GM18907 (cell line): ENCODE results near the gene PSME4.
"Not testable (repeated sequence)": the region's sequence is repeated elsewhere in the genome, so short reads cannot be mapped to it uniquely, and the experiment has no call there.

ENCODE experiments used
- ATAC-seq: cut with Tn5 transposase; IDR thresholded peaks from one replicate; pipeline ENCODE4 v1.9.1; 2021; ENCODE audit warnings: mild to moderate bottlenecking, moderate library complexity; ENCODE audit not compliant: unreplicated experiment

The PSME4 gene

DNA sequence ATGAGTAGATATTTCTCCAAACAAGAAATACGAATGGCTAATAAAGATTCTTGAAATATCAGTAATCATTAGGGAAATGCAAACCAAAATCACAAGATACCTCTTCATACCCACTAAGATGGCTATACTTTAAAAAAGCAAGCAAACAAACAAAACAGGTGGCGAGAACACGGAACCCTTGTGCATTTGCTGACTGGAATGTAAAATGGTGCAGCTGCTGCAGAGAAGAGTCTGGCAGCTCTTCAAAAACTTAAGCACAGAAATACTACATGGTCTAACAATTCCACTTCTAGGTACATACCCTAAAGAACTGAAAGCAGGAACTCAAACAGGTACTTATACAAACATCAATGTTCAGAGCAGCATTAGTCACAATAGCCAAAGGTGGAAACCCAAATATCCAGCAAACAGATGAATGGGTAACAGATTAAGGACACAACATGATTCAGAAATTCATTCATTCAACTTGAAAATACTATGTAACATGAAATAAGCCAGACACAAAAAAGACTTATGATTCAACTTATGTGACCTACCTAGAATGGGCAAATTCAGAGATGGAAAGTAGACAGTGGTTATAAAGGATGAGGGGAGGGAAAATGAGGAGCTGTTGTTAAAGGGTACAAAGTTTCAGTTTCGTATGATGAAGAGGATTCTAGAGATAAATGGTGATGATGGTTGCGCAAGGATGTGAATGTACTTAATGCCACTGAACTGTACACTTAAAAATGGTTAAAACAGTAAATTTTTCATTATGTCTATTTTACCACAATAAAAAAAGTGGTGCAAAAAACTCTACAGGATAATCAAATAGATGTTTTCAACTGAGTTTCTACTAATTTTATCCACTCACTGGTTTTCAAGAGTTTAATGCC, 84.2 kb downstream of the PSME4 start:
- ATAC-seq = peak; percentile 44

DNA sequence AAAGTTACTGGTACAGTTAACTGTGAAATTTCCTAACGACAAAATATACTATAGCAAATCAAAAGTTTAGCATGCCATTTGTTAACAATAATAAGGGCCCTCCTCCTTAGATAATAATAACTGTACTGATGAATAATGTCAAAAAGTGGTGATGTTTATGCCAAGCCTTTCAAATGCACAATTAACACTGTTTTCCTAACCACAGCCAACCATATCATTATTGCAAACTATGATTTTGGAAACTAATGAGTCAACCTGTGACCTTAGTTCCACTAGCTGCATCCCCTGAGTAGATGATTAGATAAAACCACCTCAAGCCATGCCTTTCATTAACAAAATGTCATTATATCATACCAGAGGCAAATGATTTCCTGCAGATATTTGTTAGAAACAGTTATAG, 85.9 kb downstream of the PSME4 start:
- no peak for ATAC-seq

GRCh38 chr2:53881986-53882385, 88.8 kb downstream of the PSME4 start:
- ATAC-seq = no peak

GRCh38 chr2:53881360-53881759, 89.4 kb downstream of the PSME4 start:
- ATAC-seq = no peak

GRCh38 chr2:53880756-53881155, 90.0 kb downstream of the PSME4 start:
- no peak for ATAC-seq

GRCh38 chr2:53877556-53877955, 93.2 kb downstream of the PSME4 start:
- no peak for ATAC-seq

- no peak for ATAC-seq
Observed at GRCh38 chr2:53877112-53877511, 93.7 kb downstream of the PSME4 start.

DNA sequence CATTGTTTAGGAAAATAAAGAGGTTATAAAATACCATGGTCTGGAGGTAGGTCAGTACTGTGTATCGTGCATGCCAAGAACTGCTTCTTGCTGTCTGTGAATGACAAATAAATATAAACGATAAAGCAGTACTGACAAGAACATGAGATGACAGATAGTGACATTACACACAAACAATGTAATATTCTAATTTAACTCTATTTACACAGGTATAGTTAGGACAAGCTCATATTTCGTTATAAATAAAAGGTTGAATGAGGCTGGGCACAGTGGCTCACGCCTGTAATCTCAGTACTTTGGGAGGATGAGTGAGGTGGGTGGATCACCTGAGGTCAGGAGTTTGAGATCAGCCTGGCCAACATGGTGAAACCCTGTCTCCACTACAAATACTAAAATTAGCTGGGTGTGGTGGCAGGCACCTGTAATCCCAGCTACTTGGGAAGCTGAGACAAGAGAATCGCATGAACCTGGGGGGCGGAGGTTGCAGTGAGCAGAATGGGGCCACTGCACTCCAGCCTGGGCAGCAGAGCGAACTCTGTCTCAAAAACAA, 96.3 kb downstream of the PSME4 start:
- no peak for ATAC-seq

DNA sequence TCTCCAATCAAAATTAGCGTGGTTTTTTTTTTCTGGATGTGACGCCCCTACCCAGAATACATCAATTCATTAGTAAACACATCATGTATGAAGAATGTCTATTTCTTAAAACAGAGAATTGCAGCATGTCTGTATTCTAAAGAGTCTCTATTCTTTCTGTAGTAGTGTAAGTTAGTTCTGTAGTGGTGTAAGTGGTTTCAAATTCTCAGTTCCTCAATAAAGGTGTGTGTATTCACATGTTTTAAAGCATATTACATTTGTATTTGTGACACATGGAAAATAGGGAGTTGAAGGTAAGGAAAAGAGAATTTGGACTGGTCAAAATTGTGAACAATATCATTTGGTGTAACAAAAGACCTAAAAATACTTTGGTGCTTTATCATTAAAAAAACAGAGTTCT, 103.0 kb downstream of the PSME4 start:
- no peak for ATAC-seq

DNA sequence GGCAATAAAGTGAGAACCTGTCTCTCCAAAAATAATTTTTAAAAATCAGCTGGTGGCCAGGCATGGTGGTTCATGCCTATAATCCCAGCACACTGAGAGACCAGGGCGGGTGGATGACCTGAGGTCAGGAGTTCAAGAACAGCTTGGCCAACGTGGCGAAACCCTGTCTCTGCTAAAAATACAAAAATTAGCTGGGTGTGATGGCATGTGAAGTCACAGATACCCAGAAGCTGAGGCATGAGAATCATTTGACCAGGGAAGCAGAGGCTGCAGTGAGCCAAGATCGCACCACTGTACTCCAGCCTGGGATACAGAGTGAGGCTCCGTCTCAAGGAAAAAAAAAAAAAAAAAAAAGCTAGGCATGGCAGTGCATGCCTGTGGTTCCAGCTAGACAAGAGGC, 103.6 kb downstream of the PSME4 start:
- no peak for ATAC-seq

DNA sequence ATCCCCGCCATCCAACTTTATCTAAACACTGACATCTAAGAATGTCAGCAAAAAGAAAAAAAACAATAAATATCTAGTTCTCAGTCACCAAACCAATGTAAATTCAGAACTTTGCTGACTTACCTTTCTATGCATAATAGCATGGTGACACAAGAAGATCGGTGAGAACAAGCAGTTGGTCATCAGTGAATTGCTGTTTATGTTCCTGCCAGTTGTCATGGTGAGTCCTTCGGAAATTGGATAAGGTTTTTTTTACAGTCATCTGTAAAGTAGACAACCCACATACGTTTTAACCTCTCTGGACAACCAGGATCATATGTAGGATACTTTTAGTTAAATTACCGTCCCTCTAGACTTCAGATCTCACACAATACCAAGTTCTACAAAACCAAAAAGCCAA, 104.8 kb downstream of the PSME4 start:
- no peak for ATAC-seq

- no peak for ATAC-seq
Observed at GRCh38 chr2:53865264-53865663, 105.5 kb downstream of the PSME4 start.

GRCh38 chr2:53863538-53864227, 107.1 kb downstream of the PSME4 start:
- ATAC-seq = no peak

DNA sequence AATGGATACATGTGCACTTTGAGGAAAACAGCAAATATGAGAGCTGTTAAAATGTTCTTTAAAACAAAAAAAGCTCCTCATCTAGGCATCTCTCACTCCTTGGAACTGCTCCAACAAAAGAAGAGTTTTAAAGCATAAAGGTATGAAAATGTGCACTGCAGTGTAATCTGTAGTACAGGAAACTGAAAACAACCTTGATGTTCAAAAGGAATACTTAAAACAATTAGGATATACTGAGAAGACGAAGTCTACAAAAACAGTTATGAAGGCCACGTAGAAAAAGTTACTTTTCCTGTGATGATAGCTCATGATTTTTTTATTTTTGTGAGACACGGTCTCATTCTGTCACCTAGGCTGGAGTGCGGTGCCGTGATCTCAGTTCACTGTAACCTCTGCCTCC, 109.0 kb downstream of the PSME4 start:
- ATAC-seq = no peak

- ATAC-seq = no peak
Observed at GRCh38 chr2:53859206-53860181, 111.3 kb downstream of the PSME4 start, which contains the start of gene GPR75. TSS of gene GPR75 (minus strand) at chr2:53859967. CDS start at chr2:53854756, 5,211 bp downstream.

DNA sequence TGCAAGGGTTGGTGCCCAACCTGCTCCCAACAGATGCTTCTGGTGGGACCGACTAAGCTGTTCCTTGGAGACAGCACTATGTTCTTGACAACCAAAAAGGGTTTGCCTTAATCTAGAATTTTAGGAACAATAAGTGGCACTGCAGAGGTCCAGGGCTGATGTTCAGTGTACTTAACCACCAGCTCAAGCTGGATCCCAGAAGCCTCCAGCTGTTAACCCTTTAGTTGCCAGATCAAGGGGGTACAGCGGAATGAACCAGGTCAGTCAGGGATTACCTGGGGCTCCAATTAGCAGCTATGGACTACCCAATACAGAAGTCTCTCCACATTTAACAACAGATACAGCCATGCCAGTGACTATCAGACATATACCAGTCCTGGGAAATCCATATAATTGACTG, 114.5 kb downstream of the PSME4 start:
- ATAC-seq = no peak

- no peak for ATAC-seq
Observed at GRCh38 chr2:53854678-53855077, 116.1 kb downstream of the PSME4 start.

- ATAC-seq = no peak
Observed at GRCh38 chr2:53852532-53852931, 118.3 kb downstream of the PSME4 start.

DNA sequence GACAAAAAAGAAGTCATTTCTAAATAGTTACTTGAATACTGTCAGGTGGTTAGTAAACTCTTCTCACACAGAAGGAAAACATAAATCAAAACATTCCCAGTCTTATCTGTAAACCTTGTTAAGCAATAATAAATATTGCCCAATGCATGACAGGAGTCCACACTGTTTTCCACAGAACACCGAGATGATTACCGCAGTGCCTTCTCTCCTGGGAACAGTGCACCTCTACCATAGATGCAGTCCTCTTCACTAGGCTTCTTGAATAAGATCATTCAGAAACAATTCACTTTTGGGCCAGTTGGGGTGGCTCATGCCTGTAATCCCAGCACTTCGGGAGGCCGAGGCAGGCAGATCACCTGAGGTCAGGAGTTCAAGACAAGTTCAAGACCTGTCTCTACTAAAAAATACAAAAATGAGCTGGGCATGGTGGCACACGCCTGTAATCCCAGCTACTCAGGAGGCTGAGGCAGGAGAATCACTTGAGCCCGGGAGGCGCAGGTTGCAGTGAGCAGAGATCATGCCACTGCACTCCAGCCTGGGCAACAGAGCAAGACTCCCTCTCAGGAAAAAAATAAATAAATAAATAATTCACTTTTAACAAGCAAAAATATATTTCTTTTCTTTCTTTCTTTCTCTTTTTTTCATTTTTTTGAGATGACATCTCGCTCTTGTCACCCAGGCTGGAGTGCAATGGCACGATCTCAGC, 119.6 kb downstream of the PSME4 start:
- not testable (repeated sequence) for ATAC-seq

- no peak for ATAC-seq
Observed at GRCh38 chr2:53848062-53848461, 122.7 kb downstream of the PSME4 start.
